Caki2 (cell line): Measurements from ENCODE around the gene SRGAP1. TPM values are rescaled to one million over a fixed set of nuclear protein-coding genes. Genes with fewer than 3 reads are reported as not detected.
A peak's percentile ranks its signal among the peaks of the same experiment; 100 is the strongest.
"Not testable (repeated sequence)": the region's sequence is repeated elsewhere in the genome, so short reads cannot be mapped to it uniquely, and the experiment has no call there.

Experiments used
- DNase-seq: peaks from one replicate; pipeline ENCODE4 v3.0.0-alpha.2; 2015; ENCODE audit warnings: low read depth
- in situ Hi-C: cut with HindIII; loops from 2 replicates; pipeline ENCODE4 v1.10.0; 2016; ENCODE audit warnings: low sequenced_read_pairs, low pct_unique_long_range_greater_than_20kb, mixed read lengths
- total RNA-seq: library from RNA; depleted of rRNA; stranded (reverse); fragments of >200 nt; shearing (Covaris generic); gene quantifications from 2 replicates; pipeline ENCODE4 v1.2.3, GENCODE V29; 2014; ENCODE audit warnings: low replicate concordance

The SRGAP1 gene
- total RNA-seq, 1 experiment from 2014 or later = 30.0 TPM

DNA sequence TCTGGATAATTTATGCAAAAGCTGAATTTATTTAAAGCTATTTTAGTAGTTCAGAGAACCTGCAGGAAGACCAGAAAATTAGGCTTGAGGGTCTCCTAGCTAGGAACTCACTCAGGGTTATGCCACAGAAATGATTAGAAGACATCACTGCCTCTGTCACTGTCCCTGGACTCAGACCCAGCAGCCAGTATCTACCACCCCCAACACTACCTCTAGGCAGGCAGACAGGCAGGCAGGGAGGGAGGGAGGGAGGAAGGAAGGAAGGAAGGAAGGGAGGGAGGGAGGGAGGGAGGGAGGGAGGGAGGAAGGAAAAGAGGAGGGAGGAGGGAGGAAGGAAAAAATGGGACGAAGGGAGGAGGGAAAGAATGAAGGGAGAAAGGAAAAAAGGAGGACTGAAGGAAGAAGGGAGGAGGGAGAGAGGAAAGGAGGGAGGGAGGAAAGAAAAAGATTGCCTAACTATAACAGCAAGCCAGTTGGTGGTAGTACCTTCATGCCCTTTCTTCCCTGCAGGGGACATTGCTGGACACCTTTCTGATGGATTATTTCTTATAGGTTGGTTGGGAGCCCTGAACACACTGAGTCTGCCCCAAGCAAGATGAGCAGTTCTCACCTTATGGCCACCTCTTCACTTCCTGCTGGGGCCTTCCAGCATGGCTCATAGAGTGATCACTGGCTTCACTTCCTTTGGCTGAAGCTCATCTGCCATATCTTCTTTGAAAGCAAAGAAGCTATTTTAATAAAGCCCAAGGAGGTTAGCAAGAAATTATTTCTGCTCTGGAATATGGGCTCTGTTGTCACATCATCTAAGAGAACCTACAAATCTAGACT lies 327.9 kb downstream of the SRGAP1 start:
- DNase-seq = no peak
- in situ Hi-C loops = no loop called here

DNA sequence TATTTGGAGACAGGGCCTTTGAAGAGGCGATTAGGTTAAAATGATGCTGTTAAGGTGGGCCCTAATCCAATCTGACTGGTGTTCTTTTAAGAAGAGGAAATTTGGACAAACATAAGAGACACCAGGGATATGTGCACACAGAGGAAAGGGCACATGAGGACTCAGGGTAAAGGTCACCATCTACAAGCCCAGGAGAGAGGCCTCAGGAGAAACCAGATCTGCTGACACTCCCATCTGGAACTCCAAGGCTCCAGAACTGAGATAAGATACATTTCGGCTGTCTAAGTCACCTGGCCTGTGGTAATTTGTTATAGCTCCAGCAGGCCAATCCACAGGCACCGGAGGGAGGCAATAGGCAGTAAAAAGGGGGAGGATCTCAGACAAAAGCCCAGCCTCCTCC lies 329.0 kb downstream of the SRGAP1 start:
- no peak for DNase-seq
- in situ Hi-C loops = no loop called here

GRCh38 chr12:64175254-64175945 lies 330.9 kb downstream of the SRGAP1 start:
- in situ Hi-C loops = no loop called here
- DNase-seq = no peak

- in situ Hi-C loops = no loop called here
- no peak for DNase-seq
Measured at GRCh38 chr12:64177001-64177400, 332.5 kb downstream of the SRGAP1 start.

GRCh38 chr12:64178122-64178521 lies 333.6 kb downstream of the SRGAP1 start:
- no peak for DNase-seq
- in situ Hi-C loops = no loop called here

DNA sequence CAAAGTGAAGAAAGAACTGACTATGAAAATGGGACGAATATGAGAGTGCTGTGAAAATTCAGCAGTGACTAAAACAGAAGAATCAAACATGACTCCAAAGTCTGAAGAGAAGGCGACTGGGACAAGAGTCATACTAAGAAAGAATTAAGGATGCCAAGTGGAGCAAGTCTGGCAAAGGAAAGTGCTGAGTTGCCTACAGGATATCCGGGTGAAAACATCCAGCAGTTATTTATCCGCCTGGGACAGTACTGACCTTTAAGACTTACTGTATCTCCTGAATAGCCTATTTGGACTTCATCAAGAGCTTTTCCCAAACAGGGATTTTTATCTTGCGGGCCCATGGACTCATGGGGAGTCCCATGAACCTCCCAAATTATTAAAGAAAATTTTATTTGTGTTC lies 336.5 kb downstream of the SRGAP1 start:
- in situ Hi-C loops = no loop called here
- peak; percentile 75 for DNase-seq

DNA sequence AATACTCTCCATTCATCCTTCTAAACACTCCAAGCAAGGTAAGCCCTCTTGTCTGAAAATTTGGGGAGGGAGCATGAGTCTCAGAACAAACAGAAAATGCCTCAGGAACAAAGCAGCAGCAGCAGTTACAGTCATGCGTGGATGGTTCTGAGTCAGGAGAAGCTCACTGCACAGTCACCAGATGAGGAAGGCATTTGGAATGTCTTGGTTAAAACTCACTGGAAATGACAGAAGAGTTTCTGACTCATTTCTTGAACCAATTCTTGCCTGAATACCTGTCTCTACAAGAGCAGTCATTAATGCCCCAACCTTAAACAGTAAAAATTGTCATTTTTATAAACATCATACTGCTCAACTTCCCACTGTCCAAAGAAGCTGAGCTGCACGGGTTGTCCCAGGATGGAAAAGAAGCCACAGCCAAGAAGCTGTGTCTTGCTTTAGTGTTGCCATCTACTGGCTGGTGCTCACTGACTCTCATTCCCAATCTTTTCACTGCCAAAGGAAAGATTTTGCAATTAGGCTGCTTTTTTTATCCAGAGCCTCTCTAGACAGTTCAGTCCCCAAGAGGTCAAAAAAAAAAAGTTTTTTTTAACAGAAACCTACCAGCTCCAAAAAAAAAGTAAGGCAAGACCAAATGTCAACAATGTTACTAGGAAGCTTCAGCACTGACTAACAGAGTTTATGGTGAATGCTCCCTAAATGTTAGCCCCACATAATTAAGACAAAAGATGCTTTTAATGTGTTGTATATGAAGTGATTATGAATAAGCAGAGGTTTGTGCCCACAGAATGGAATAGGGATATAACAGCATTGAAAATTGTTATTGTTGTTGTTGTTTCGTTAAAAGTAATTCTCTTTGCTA lies 337.2 kb downstream of the SRGAP1 start:
- DNase-seq = peak; percentile 98
- in situ Hi-C loops = no loop called here

DNA sequence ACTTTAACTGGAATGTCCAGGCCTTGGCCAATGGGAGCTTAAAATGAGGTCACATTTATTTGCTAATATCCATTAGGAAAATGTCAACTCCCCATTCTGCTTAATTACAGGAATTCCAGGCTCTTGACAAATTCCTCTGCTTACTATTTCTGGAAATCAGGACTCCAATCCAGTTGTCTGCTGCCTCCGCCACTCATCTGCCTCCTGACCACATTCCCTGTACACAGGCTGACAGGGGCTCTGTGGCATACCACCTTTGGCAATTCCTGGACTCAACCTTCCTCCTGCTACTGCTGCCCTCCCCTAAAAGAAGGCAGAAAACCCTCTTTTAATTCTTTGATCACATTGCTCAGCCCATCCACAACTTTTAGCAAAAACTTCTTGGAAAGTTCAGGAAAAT lies 339.7 kb downstream of the SRGAP1 start:
- in situ Hi-C loops = no loop called here
- DNase-seq = no peak

DNA sequence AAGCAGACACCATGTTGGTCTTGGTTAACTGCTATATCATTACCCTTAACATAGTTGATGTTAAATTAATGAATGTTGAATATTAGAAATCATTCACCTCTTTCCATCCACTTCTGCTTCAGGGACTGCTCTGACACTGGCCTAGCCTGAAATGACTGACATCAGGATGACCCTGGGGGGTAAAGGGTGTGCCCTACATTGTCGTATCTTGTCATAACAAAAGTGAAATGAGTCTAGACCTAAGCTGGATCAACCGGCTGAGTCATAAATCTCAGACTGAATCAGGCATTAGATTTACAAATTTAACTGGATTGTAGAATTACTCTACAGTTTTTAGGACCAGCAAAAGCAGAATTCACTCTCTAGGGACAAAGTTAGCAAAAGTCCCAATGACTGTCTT lies 342.3 kb downstream of the SRGAP1 start:
- DNase-seq = peak; percentile 62
- in situ Hi-C loops = no loop called here

DNA sequence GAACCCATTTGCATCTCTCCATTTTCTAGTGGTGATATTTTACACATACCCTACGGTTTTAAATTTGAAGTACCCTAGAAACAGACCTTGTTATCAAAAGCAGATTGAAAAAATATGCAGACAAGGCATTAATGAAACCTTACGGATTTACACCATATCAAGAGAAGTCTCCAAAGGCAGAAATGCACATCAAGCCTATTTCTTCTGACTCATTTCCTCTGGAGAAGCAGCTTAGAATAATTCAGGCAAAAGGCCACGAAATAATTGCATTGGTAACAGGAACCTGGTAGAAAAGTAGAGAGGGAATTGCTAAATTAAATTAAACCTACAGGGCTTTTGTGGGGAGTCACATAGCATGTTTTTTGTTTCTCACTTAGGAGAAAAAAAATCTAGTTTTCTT lies 342.9 kb downstream of the SRGAP1 start:
- in situ Hi-C loops = no loop called here
- no peak for DNase-seq

DNA sequence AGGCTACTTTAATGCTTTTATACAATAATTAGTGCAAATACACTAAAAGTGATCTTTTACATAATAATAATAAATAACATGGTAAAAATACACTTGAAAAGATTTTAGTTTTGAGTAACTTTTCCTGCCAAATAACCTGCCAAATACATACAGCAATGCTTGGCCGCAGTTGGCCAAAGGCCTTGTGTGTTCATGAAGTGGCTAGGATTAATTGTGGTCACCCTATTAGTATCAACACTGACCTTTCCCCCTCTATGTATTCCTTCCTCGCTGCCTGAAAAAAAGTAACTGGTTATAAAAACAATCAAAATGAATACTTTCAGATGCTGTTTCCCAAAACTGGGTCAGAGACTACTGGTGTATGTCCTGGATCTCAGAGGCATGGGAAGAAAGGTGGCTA lies 343.3 kb downstream of the SRGAP1 start:
- no peak for DNase-seq
- in situ Hi-C loops = no loop called here

- no peak for DNase-seq
- in situ Hi-C loops = no loop called here
Measured at GRCh38 chr12:64189530-64189929, 345.0 kb downstream of the SRGAP1 start.

DNA sequence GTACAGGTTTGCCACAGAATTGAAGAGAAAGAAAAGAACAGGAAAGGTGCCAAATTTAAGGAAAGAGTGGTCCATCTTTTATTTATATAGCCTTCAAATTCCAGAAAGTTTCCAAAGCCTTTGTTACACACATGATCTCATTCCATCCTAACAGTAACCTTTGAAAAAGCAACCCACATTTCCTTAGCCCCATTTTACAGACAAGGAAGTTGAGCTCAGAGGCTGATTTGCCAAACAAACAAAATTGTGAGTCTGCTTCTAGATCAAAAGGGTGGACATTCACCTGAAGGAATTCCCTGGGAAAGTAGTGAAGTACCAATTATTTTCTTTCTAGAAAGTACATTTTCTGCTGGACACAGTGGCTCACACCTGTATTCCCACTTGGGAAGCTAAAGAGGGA lies 345.6 kb downstream of the SRGAP1 start:
- in situ Hi-C loops = no loop called here
- DNase-seq = no peak

GRCh38 chr12:64192644-64193444 lies 348.3 kb downstream of the SRGAP1 start:
- in situ Hi-C loops = no loop called here
- DNase-seq = no peak

GRCh38 chr12:64193931-64194330 lies 349.4 kb downstream of the SRGAP1 start:
- no peak for DNase-seq
- in situ Hi-C loops = no loop called here

DNA sequence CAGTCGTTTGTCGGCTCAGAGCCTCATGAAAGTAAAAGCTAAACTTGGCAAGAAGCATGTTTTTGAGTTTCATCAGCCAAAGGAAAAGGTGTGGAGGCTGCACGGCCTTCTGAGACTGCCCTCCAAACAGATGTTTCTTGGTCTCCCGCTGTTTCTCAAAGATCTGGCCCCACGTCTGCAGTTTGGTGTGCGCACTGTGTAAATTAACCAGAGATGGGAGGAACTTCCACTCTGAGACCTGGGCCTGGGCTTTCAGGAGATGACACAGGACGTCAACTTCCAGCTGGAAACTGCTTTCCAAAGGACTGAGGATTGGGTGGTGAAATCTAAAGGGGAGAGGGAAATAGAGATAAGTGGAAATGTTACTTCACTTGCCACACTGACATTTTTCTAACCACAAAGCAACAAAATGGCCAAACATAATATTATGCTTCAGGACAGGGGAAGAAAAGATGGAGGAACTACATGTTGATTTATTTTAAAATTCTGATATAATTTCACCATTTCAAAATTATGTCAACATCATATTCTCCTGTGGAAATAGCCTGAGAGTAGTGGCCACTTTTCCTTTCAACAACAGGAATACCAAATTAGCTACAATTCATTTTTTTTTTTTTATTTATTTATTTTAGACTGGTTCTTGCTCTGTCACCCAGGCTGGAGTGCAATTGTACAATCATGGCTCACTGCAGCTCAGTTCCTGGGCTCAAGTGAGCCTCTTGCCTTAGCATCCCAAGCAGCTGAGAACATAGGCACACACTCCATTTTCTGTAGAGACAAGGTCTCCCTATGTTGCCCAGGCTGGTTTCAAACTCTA lies 350.0 kb downstream of the SRGAP1 start:
- DNase-seq = no peak
- in situ Hi-C loops = no loop called here

GRCh38 chr12:64195841-64196240 lies 351.3 kb downstream of the SRGAP1 start:
- DNase-seq, in situ Hi-C loops: not testable (repeated sequence)
